Activated CD8-positive, alpha-beta memory T cell treated with anti-CD3 and anti-CD28 coated beads for 4 hours (primary cell): ENCODE measurements around the gene CEP68.
A peak's percentile ranks its signal among the peaks of the same experiment; 100 is the strongest.
"Not testable (repeated sequence)": the region's sequence is repeated elsewhere in the genome, so short reads cannot be mapped to it uniquely, and the experiment has no call there.

Source experiments
- DNase-seq, 2 donors: peaks; one replicate each; pipeline ENCODE4 v3.0.0-alpha.2; 2020; ENCODE audit warnings: low read depth in 2 of 2

Gene CEP68, protein sequence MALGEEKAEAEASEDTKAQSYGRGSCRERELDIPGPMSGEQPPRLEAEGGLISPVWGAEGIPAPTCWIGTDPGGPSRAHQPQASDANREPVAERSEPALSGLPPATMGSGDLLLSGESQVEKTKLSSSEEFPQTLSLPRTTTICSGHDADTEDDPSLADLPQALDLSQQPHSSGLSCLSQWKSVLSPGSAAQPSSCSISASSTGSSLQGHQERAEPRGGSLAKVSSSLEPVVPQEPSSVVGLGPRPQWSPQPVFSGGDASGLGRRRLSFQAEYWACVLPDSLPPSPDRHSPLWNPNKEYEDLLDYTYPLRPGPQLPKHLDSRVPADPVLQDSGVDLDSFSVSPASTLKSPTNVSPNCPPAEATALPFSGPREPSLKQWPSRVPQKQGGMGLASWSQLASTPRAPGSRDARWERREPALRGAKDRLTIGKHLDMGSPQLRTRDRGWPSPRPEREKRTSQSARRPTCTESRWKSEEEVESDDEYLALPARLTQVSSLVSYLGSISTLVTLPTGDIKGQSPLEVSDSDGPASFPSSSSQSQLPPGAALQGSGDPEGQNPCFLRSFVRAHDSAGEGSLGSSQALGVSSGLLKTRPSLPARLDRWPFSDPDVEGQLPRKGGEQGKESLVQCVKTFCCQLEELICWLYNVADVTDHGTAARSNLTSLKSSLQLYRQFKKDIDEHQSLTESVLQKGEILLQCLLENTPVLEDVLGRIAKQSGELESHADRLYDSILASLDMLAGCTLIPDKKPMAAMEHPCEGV

GRCh38 chr2:65056215-65057053 is at the start of gene CEP68:
Gene CEP68 (plus strand): TSS chr2:65056416. CDS start chr2:65069445, 13,029 bp downstream.
- peak; percentile 90 to 92 for DNase-seq

GRCh38 chr2:65013776-65014175 is 42.4 kb upstream of the CEP68 start:
- no peak for DNase-seq

DNA sequence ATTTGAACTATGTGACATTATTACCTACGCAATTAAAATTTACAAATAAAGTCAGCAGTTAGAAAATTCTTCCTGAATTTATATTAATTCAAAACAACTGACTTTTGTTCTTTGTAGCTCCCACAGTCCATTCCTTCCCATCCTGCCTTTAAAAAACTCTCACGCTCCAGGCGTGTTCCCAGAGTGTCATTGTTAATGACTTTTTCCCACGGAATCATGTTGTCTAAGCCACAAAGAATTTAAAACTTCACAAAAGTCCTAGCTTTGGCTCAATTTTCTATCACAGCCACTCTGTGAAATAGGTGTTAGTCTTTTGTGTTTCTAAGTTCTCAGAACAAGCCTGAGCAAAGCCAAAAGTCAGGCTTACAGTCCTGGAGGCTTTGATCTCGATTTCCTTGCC is 40.5 kb upstream of the CEP68 start:
- DNase-seq = no peak

GRCh38 chr2:65016789-65017188 is 39.4 kb upstream of the CEP68 start:
- no peak for DNase-seq

- no peak for DNase-seq
Measured at GRCh38 chr2:65017335-65017734, 38.9 kb upstream of the CEP68 start.

- DNase-seq = no peak
Measured at GRCh38 chr2:65018141-65018582, 38.1 kb upstream of the CEP68 start.

DNA sequence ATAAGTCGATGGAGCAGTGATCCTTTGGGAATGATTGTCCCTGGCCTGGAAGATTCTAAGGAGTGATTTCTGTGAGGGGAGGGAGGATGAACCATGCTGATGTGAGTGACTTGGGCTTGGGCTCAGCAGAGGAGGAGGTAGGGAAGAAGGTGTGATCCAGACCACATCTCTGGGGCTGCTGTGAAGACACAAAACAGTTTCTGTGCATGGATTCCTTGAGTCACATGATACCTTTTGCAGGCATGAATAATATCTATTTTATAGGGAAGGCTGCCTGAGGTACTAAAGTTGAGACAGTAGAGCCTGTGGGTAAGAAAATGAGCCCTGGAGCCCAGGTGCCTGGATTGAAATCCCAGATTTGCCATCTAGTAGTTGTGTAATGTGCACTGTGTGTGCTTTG is 37.2 kb upstream of the CEP68 start:
- no peak for DNase-seq

GRCh38 chr2:65019675-65020195 is 36.5 kb upstream of the CEP68 start:
- DNase-seq = no peak

DNA sequence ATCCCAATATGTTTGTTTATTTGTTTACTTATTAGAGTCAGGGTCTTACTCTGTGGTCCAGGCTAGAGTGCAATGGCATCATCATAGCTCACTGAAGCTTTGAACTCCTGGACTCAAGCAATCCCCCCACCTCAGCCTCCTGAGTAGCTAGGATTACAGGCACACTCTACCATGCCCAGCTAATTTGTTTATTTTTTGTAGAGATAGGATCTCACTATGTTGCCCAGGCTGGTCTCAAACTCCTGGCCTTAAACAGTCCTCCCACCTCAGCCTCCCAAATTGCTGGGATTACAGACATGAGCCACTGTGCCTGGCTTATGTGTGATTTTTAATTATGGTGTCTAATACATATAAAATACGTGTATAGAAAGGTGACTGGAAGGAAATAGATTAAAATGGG is 36.0 kb upstream of the CEP68 start:
- DNase-seq = not testable (repeated sequence)

DNA sequence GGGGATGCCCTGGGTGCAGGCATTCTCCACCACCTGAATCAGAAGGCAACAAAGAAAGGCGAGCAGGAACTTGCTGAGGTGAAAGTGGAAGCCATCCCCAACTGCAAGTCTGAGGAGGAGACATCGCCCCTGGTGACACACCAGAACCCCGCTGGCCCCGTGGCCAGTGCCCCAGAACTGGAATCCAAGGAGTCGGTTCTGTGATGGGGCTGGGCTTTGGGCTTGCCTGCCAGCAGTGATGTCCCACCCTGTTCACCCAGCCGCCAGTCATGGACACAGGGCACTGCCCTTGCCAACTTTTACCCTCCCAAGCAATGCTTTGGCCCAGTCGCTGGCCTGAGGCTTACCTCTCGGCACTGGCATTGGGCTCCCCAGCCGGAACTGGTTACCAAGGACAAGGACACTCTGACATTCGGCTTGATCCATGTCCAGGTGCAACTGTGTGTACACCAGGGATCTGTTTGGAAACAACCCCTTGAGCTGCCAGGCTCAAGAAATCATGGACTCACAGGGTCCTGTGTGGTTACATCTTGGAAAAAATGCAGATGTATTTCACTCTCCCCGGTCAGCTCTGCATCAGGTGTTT is 35.2 kb upstream of the CEP68 start:
- no peak for DNase-seq

DNA sequence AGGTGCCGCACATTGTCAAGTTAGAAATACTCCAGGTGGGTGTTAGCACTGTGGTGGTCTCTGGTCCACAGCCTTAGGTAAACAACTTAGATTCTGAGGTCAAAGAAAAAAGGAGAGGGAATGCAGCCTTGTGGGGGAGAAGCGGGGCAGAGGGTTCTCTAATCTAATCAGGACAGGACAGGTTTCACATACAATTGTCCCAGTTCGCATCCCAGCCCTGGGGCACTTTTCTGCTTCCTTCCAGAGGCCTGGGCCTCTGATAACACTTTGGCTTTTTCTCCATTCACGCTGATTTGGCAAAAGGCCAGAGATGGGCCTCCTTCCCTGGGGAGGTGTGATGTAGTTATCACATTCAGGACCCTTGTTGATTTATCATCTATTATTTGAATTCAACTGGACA is 34.5 kb upstream of the CEP68 start:
- no peak for DNase-seq

DNA sequence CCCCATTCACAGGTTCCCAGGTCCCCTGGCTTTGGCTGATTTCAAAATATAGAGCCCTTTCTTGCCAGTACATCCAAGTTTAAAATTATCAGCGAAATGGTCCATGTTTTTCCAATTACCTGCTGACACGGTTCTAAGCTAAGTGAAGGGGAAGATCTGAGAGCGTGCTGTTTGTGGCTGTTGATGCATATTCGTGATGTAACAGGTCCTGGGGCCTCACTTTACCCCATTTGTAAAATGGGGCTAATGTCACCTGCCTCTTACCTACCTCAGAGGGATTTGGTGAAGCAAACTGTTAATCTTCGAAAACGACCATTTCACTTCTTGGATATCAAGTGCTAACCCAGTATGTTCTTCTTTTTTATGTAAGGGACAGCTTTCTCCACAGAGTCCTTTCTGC is 34.0 kb upstream of the CEP68 start:
- no peak for DNase-seq

DNA sequence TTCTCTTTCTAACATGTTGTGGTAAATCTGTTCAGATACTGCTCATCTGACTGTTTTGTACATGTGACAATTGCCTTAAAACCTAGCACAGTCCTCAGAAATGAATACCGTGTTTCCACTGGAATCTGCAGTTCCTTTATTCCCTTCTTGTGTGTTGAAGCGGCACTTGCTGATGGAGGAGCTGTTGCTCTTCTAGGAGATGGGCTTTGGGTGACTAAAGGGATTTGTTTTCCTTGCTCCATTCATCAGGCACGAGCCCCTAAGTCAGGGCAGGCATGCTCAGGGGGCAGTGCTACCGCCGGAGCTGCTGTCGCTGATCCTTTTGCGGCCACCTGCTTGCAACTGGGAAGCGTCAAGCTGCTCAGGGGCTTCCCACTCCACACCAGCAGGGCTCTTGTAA is 32.5 kb upstream of the CEP68 start:
- DNase-seq = no peak

GRCh38 chr2:65024149-65024829 is 31.9 kb upstream of the CEP68 start:
- no peak for DNase-seq

- DNase-seq = no peak
Measured at GRCh38 chr2:65025453-65026123, 30.6 kb upstream of the CEP68 start.

DNA sequence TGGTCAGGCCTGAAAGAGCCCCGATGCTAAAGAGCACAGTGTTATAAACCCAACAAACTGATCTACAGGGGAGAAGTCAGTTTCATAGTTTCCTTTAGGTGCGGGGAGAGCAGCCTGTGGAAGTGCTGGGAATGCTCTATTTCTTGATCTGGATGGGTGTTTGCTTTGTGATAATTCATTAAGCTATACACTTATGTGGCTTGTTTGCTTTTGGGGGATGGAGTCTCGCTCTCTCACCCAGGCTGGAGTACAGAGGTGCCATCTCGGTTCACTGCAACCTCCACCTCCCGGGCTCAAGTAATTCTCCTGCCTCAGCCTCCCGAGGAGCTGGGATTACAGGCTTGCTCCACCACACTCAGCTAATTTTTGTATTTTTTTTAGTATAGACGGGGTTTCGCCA is 30.1 kb upstream of the CEP68 start:
- no peak for DNase-seq

DNA sequence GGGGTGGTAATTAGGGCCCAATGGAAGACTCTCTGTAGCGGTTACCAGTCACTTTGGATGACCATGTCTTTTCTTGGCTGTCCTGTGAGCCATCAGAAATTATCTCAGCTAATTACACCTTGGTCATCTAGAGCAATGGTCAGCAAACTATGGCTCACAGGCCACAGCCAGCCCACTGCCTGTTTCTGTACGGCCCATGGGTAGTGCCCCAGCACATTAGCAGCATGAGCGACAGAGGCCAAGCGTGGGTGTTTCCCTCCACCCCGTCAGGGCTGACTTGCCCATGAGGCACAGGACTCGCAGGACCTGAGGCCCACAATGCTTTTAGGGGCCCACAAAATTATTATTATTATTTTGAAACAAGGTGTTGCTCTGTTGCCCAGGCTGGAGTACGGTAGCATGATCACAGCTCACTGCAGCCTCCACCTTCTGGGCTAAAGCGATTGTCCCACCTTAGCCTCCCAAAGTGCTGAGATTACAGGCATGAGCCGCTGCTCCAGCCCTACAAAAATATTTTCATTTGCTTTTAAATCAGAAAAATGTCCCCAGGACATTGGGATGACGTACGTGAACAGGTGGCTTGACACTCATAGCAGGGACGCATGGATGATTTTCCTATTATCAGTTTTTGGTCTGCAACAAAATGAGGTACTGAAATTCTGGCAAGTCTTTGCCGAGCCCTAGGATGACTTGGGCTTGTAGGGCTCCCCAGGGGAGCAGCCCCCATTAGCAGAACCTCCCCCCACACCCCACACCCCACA is 29.3 kb upstream of the CEP68 start:
- no peak for DNase-seq

DNA sequence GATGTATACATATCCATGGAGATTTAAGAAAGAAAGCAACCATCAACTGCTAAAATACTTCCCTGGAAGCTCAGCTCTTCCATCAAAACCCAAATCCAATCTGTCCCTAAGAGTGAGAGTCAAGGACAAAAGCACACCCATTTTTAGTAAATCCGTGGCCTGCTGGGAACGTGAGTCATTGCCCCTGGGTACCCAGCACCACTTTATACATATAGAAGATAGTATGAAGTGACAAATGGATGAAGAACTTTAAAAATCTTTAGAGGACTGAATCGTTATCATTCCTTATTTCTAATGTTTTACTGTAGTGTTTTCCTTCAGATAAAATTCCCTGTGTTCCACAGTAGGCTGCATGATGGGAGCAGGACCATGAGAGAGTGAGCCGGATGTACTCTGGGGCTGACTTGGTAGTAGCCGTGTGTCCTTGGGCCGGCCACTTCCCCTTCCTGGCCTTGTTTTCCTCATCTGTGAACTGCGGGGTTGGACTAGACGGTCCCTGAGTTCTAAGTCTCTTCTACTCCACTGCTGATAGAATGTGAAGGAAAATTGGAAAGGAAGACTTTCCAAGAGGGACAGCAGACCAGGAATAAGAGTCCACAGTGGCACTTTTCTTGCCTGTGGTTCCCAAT is 28.5 kb upstream of the CEP68 start:
- DNase-seq = no peak
